AG10803 (cell line): ENCODE measurements around the gene MAP3K4.

Source experiments
- DNase-seq: peaks from one replicate; pipeline ENCODE4 v3.0.0; 2010; ENCODE audit warnings: low read depth
- H3K4me3 ChIP-seq: 2 replicates; pipeline ENCODE4 v1.5.1; 2011; ENCODE audit warnings: mild to moderate bottlenecking, low read length, control low read depth
- TF ChIP-seq, protein P1 (sequence below): conservative IDR thresholded peaks from 2 replicates; pipeline ENCODE4 v1.5.1; 2011; ENCODE audit warnings: mild to moderate bottlenecking, low read length, control low read depth, inconsistent platforms

MAP3K4 gene

DNA sequence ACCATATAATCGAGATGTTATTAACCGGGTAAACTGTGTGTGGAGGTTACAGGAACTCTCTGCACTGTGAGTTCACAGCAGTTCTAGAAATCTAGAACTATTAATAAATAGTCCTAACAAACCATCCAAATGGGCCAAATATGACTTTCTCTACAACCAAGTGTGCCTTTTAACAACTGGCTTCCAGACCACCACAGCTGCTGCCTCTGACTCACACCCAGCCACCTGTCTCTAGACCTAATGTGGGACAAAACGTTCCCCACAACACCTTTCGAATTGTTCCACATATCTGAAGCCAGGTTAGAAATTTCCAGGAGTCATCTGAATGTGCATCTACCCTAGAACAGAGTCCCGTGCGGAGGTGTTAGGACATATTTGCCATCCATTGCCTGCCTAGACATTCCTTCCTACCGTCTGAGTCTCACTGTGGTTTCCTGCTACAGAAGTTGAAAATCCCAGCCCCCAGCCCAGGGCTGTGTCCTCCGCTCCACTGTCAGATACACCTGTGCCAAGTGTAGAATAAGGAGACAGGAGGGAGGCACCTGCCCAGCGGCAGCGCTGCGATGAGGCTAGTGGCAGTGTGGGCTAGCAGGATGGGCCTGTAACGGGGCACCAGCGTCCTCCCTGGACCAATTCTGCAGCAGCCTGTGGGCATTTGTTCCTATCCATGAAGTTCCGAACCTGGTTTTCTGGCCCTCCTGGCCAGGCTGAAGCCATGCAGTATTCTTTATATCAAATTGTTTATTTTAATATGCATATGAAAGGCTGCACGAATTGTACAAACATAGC is 28.5 kb upstream of the MAP3K4 start:
- TF ChIP-seq, protein P1, sequence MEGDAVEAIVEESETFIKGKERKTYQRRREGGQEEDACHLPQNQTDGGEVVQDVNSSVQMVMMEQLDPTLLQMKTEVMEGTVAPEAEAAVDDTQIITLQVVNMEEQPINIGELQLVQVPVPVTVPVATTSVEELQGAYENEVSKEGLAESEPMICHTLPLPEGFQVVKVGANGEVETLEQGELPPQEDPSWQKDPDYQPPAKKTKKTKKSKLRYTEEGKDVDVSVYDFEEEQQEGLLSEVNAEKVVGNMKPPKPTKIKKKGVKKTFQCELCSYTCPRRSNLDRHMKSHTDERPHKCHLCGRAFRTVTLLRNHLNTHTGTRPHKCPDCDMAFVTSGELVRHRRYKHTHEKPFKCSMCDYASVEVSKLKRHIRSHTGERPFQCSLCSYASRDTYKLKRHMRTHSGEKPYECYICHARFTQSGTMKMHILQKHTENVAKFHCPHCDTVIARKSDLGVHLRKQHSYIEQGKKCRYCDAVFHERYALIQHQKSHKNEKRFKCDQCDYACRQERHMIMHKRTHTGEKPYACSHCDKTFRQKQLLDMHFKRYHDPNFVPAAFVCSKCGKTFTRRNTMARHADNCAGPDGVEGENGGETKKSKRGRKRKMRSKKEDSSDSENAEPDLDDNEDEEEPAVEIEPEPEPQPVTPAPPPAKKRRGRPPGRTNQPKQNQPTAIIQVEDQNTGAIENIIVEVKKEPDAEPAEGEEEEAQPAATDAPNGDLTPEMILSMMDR, result no peak
- DNase-seq, result no peak

DNA sequence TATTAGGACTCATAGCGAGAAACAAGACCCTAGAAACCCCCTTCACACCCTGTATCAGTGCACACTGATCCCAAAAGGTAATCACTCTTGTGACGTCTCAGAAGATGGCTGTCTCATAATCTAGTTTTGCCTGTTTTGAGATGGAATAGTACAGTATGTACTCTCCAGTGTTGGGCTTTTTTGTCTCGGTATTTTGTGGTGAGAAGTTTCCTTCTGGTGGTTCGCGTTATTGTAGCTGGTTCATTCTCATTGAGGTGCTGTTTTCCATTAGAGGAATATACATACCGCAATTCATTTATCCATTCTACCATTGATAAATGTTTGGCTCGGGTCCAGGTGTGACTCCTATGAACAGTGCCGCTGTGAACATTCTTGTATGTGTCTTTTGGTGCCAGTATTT is 27.9 kb upstream of the MAP3K4 start:
- H3K4me3 ChIP-seq, result no peak overlapping the region
- no peak for DNase-seq
- TF ChIP-seq, protein P1, result no peak

More for the DNA sequence above, 28.5 kb upstream of the MAP3K4 start:
- H3K4me3 ChIP-seq, result no peak overlapping the region

DNA sequence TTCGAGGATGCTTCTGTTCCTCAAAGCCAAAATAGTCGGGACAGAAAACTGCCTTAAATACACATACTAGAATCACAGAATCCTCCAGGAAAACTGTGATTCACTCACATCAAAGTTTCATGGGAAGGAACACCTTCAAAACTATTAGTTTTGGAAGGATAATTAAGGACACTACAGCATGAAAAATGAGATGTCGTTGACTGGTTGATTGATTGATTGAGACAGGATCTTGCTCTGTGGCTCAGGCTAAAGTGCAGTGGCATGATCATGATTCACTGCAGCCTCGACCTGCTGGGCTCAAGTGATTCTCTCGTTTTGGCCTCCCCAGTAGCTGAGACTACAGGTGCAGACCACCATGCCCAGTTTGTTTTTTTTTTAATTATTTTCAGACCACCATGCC is 25.7 kb upstream of the MAP3K4 start:
- TF ChIP-seq, protein P1, result no peak
- H3K4me3 ChIP-seq, result no peak overlapping the region
- DNase-seq, result no peak

DNA sequence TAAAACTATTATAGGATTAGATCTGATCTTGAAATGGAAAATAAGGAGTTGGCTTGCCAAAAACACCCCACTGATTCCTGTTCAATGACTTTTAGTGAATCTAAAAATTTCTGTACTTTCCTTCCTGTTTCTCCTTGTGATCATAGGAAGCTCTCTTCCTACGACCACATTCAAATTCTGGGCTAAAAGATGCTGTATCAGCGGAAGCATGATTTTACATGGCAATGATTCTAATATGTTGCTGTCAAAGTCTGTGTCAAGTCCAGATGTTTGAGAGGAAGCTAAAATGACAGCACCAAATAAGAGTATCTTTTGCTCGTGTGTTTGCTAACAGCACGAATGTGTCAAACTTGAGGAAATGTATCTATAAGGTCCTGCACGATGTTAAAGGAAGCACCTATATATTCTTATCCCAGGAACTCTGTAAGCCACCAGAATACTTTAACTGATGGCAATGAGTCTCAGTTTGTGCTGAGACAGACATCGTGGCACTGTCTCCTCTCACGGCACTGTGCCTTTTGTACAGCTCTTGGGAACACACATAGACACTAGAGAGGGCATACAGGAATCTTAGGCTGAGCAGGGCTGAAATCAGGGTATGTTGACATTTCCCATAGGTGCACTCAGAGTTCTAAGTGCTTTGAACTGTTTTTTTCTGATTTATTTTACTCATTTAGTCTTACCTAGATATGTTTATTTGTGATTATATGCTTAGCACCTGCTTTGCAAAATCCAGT is 24.9 kb upstream of the MAP3K4 start:
- no peak overlapping the region for H3K4me3 ChIP-seq
- DNase-seq, result no peak
- TF ChIP-seq, protein P1, result no peak

DNA sequence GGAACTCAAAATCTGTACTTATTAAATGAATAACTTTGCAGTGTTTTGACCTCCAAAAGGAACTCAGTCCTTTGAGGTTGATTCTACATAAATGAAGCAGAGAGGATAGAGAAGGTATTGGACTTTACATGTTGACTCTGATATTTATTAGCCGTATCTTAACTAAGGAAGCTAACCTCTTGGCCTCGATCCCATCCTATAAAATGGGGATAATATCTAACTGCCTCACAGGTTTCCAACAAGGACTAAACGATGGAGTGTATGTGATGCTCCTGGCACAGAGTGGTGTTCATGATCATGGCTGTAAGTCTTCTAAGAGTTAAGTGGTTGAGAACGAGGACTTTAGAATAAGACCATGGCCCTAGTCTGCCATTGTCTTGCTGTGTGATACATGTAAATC is 24.2 kb upstream of the MAP3K4 start:
- no peak overlapping the region for H3K4me3 ChIP-seq
- DNase-seq, result no peak
- TF ChIP-seq, protein P1, result no peak

DNA sequence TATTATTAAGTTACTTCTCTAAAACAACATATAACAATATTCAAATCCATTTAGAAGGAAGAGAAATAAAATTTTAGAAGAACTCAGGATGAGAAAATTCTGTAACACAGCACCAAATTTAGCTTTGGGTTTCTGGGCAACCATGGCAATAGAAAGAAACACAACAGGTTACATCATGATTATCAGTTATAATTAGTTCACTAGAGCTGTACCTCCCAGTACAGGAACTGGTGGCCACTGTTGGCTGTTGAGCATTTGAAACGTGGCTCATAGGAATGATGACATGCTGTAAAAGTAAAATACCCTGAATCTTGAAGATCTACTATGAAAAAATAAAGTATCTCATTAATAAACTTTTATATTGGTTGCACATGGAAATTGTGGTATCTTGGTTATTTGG is 23.7 kb upstream of the MAP3K4 start:
- H3K4me3 ChIP-seq, result no peak overlapping the region
- peak; percentile 26 for DNase-seq
- TF ChIP-seq, protein P1, result no peak

DNA sequence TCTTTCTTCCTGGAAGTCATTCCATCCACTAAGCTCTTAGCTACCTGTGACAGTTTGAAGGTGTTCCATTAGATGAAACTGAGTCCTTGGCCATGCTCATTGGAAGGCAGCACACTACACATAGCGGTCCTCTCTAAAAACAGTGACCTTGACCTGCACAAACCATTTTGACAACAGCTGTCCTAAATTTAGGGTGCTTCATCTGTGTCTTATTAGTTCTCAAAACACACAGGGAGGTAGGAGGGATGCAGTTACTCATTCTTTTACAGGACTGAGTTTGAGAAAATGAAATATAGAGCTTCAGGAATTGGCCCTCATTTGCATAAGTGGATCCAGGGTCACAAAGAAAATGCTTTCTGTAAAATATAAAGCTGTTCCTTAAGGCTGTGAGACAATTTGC is 20.4 kb upstream of the MAP3K4 start:
- no peak overlapping the region for H3K4me3 ChIP-seq
- DNase-seq, result peak; percentile 6
- TF ChIP-seq, protein P1, result no peak
